ENCODE measurements around the gene KAT2B. TPM values are rescaled to one million over a fixed set of nuclear protein-coding genes. Genes with fewer than 3 reads are reported as not detected.

The KAT2B gene
- total RNA-seq, 1 experiment from 2014 or later, result 3.7 TPM

- TF ChIP-seq JUND (IDR thresholded peaks at IDR 0.05), result no peak
- TF ChIP-seq ZNF274 (IDR thresholded peaks at IDR 0.05; ENCODE audit: low read depth, low read length), result no peak
- TF ChIP-seq SRF (IDR thresholded peaks at IDR 0.05; ENCODE audit: low read depth), result no peak
- TF ChIP-seq EZH2 (IDR thresholded peaks at IDR 0.05), result no peak
- no peak for TF ChIP-seq MAX (IDR thresholded peaks at IDR 0.05)
These were observed 133.7 kb downstream of the KAT2B start (continued) for GRCh38 chr3:20173844-20174410.

DNA sequence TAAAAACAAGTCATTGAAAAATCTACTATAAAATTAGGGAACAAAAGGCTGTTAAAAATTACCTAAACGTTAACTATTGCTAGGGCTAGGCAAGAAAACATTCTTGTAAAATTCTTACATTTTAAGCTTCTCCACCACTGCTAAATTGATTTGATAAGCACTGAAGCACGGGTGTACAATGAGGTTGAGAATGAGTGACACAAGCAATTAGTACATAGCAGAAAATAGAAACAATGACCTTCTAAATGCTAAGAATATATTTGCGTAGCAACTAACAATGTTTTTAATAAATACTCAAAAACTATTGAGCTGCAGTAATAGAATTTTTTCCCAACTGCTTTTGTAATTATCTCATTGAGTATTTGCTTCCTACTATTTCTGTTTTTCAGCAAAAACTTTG, 141.0 kb downstream of the KAT2B start:
- Histone ChIP-seq H3K79me2 (ENCODE audit: insufficient read depth, low read length) (peaks cover 28% of the 10 kb centered on the region), H3K4me2 (ENCODE audit: low read length) (no peak overlapping the region), H3K4me1 (ENCODE audit: control insufficient read depth in 1 of 2, insufficient read depth in 2 of 2, low read length in 2 of 2) (peaks cover 7 to 9% of the 10 kb centered on the region in 2 experiments; a peak in 3 of 4 replicates), H3K9ac (ENCODE audit: low read length) (no peak overlapping the region), H3K4me3 (replicated peaks in 1 of 2; ENCODE audit: low read depth in 1 of 2, low read length in 2 of 2) (no peak overlapping the region), H3K9me2 (ENCODE audit: insufficient read depth) (no peaks in the 10 kb centered on the region), H3K9me3 (ENCODE audit: control insufficient read depth in 1 of 2, insufficient read depth in 1 of 2, low read depth in 1 of 2, low read length in 2 of 2) (no peaks in the 10 kb centered on the region), H4K20me1 (ENCODE audit: insufficient read depth) (no peaks in the 10 kb centered on the region), H3K27me3 (ENCODE audit: insufficient read depth, low read length) (no peaks in the 10 kb centered on the region), H2AFZ (ENCODE audit: low read depth, low read length, poor library complexity, severe bottlenecking) (no peak overlapping the region), H3K27ac (ENCODE audit: low read depth, low read length) (no peak overlapping the region), H3K36me3 (ENCODE audit: control insufficient read depth in 1 of 2, insufficient read depth in 2 of 2, low read length in 2 of 2) (peaks cover 10 to 17% of the 10 kb centered on the region in 2 experiments; a peak in 2 of 4 replicates)
- intact Hi-C loops (cut with micrococcal nuclease), result loop anchor here (10.0 kb wide), 1 partner anchor 296 kb away; no protein-coding TSS in a partner anchor
- BruUV-seq (replicated peaks), result no TSS peak
- RAD21 ChIA-PET (ENCODE audit: low non-redundant PET in 1 of 2, low total read pairs in 2 of 2, uncharacterized antibody in 2 of 2, unreplicated experiment in 2 of 2), result no interaction called here
- TF ChIP-seq ATF3 (IDR thresholded peaks at IDR 0.05), result no peak
- TF ChIP-seq FOSL1 (IDR thresholded peaks at IDR 0.05; ENCODE audit: low read depth), result no peak
- TF ChIP-seq EGR1 (IDR thresholded peaks at IDR 0.05; ENCODE audit: low read depth), result no peak
- no peak for TF ChIP-seq SIN3A (IDR thresholded peaks at IDR 0.05; ENCODE audit: low read depth)
- TF ChIP-seq, protein P1, sequence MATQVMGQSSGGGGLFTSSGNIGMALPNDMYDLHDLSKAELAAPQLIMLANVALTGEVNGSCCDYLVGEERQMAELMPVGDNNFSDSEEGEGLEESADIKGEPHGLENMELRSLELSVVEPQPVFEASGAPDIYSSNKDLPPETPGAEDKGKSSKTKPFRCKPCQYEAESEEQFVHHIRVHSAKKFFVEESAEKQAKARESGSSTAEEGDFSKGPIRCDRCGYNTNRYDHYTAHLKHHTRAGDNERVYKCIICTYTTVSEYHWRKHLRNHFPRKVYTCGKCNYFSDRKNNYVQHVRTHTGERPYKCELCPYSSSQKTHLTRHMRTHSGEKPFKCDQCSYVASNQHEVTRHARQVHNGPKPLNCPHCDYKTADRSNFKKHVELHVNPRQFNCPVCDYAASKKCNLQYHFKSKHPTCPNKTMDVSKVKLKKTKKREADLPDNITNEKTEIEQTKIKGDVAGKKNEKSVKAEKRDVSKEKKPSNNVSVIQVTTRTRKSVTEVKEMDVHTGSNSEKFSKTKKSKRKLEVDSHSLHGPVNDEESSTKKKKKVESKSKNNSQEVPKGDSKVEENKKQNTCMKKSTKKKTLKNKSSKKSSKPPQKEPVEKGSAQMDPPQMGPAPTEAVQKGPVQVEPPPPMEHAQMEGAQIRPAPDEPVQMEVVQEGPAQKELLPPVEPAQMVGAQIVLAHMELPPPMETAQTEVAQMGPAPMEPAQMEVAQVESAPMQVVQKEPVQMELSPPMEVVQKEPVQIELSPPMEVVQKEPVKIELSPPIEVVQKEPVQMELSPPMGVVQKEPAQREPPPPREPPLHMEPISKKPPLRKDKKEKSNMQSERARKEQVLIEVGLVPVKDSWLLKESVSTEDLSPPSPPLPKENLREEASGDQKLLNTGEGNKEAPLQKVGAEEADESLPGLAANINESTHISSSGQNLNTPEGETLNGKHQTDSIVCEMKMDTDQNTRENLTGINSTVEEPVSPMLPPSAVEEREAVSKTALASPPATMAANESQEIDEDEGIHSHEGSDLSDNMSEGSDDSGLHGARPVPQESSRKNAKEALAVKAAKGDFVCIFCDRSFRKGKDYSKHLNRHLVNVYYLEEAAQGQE (IDR thresholded peaks at IDR 0.05; ENCODE audit: low read depth), result no peak
- TF ChIP-seq SP1 (IDR thresholded peaks at IDR 0.05; ENCODE audit: low read depth), result no peak
- TF ChIP-seq RAD21 (IDR thresholded peaks at IDR 0.05; ENCODE audit: low read depth), result no peak
- no peak for TF ChIP-seq EZH2 (IDR thresholded peaks at IDR 0.05)
- TF ChIP-seq POLR2A (IDR thresholded peaks at IDR 0.05; ENCODE audit: borderline replicate concordance, extremely low read depth, insufficient read depth, insufficient read length), result no peak
- TF ChIP-seq EZH2phosphoT487 (IDR thresholded peaks at IDR 0.05; ENCODE audit: borderline replicate concordance), result no peak
- TF ChIP-seq CEBPB (IDR thresholded peaks at IDR 0.05; ENCODE audit: low read depth), result no peak
- TF ChIP-seq JUND (IDR thresholded peaks at IDR 0.05), result no peak
- TF ChIP-seq ZNF274 (IDR thresholded peaks at IDR 0.05; ENCODE audit: low read depth, low read length), result no peak
- DNase-seq (ENCODE audit: low read depth, low spot score) (no peak), ATAC-seq (no peak)
- POLR2A ChIA-PET, result no interaction called here
- CTCF ChIA-PET, result no interaction called here
